ENCODE results near the gene ANXA11.
"Not testable (repeated sequence)": the region's sequence is repeated elsewhere in the genome, so short reads cannot be mapped to it uniquely, and the experiment has no call there.

GRCh38 chr10:80234331-80235235, 29.2 kb upstream of the ANXA11 start:
- TF ChIP-seq EHMT2 (IDR thresholded peaks at IDR 0.05; ENCODE audit: low read depth); CTCF (IDR thresholded peaks at IDR 0.05); ZSCAN20 (CRISPR knock-in tag; IDR thresholded peaks at IDR 0.05); POLR2A (IDR thresholded peaks at IDR 0.05; ENCODE audit: low read length); TP53 (CRISPR knock-in tag; IDR thresholded peaks at IDR 0.05); GATA3 (IDR thresholded peaks at IDR 0.05; ENCODE audit: borderline replicate concordance); RAD21 (conservative IDR thresholded peaks at IDR 0.05 in 1 of 2, IDR thresholded peaks at IDR 0.05 in 1 of 2); RFX5 (IDR thresholded peaks at IDR 0.05); FOSB (CRISPR knock-in tag; IDR thresholded peaks at IDR 0.05); HMGXB4 (CRISPR knock-in tag; IDR thresholded peaks at IDR 0.05; ENCODE audit: borderline replicate concordance); SREBF2 (IDR thresholded peaks at IDR 0.05); EP300 (IDR thresholded peaks at IDR 0.05): not testable (repeated sequence)

Measured in A549 (cell line).